SU-DHL-6 (cell line): ENCODE results near the gene EBLN2.
A peak's percentile ranks its signal among the peaks of the same experiment; 100 is the strongest.

Experiments
- H2AFZ ChIP-seq: fragments of 200-600 bp; sonication (generic); 2 replicates; pipeline ENCODE4 v1.6.1; 2014; ENCODE audit warnings: low read depth, mild to moderate bottlenecking, moderate library complexity, mixed read lengths, antibody characterized with exemption, low read length; ENCODE audit not compliant: severe bottlenecking
- H3F3A ChIP-seq: fragments of 200-600 bp; shearing (Covaris generic); 2 replicates; pipeline ENCODE4 v1.6.0; 2016; ENCODE audit warnings: antibody characterized with exemption, mild to moderate bottlenecking; ENCODE audit not compliant: insufficient read depth
- H3K27ac ChIP-seq: fragments of 200-600 bp; sonication (generic); 2 replicates; pipeline ENCODE4 v1.5.1; 2016; ENCODE audit warnings: low read depth, mild to moderate bottlenecking, low read length, moderate library complexity, mixed read lengths
- H3K27me3 ChIP-seq: fragments of 200-600 bp; sonication (generic), shearing (Covaris generic); 2 replicates; pipeline ENCODE4 v1.6.0; 2014; ENCODE audit warnings: mild to moderate bottlenecking, low read length
- H3K36me3 ChIP-seq: fragments of 200-600 bp; sonication (generic); 2 replicates; pipeline ENCODE4 v1.6.1; 2014; ENCODE audit warnings: mild to moderate bottlenecking, low read length, mixed read lengths
- H3K4me2 ChIP-seq: fragments of 300-600, 200-600 bp; shearing (Covaris generic), sonication (generic); 2 replicates; pipeline ENCODE4 v1.6.0; 2014; ENCODE audit warnings: low read length, low read depth, mild to moderate bottlenecking; ENCODE audit not compliant: poor library complexity, severe bottlenecking
- H3K4me3 ChIP-seq: fragments of 200-600 bp; sonication (generic); 2 replicates; pipeline ENCODE4 v1.5.1; 2014; ENCODE audit warnings: antibody characterized with exemption, low read length, mild to moderate bottlenecking, mixed read lengths; ENCODE audit not compliant: insufficient read depth, poor library complexity, severe bottlenecking
- H3K79me2 ChIP-seq: fragments of 200-600 bp; sonication (generic); 2 replicates; pipeline ENCODE4 v1.6.1; 2014; ENCODE audit warnings: mild to moderate bottlenecking, low read length, moderate library complexity; ENCODE audit not compliant: insufficient read depth
- H3K9ac ChIP-seq: fragments of 200-600 bp; sonication (generic); 2 replicates; pipeline ENCODE4 v1.7.0; 2014; ENCODE audit warnings: mild to moderate bottlenecking, low read length
- H3K9me2 ChIP-seq: fragments of 200-600 bp; sonication (generic); replicated peaks from 2 replicates; pipeline ENCODE4 v1.6.1; 2014; ENCODE audit warnings: low read length; ENCODE audit not compliant: insufficient read depth
- H3K9me3 ChIP-seq: fragments of 200-600 bp; sonication (generic); 2 replicates; pipeline ENCODE4 v1.6.1; 2014; ENCODE audit warnings: low read length, mixed read lengths; ENCODE audit not compliant: insufficient read depth
- H4K20me1 ChIP-seq: fragments of 200-600 bp; sonication (generic); 2 replicates; pipeline ENCODE4 v1.6.1; 2014; ENCODE audit warnings: low read depth, mild to moderate bottlenecking, antibody characterized with exemption, low read length, moderate library complexity, mixed read lengths
- CTCF ChIP-seq: fragments of 200-600 bp; sonication (generic); IDR thresholded peaks from one replicate; pipeline ENCODE4 v1.5.1; 2017; ENCODE audit warnings: antibody characterized with exemption, mild to moderate bottlenecking, low read length, moderate library complexity; ENCODE audit not compliant: insufficient read depth, poor library complexity, severe bottlenecking
- EZH2phosphoT487 ChIP-seq: fragments of 200-600 bp; sonication (generic), shearing (Covaris generic); conservative IDR thresholded peaks from 2 replicates; pipeline ENCODE4 v1.6.1; 2018; ENCODE audit warnings: mild to moderate bottlenecking, antibody characterized with exemption, low read length, moderate library complexity, mixed read lengths

The EBLN2 gene

GRCh38 chr3:73055583-73055982, 5.9 kb upstream of the EBLN2 start:
- H3K9me2 ChIP-seq, result no peaks in the 10 kb centered on the region
- no peak overlapping the region for H3K4me2 ChIP-seq
- no peaks in the 10 kb centered on the region for H3K27me3 ChIP-seq
- H3K79me2 ChIP-seq, result peaks cover 36% of the 10 kb centered on the region
- no peak for TF ChIP-seq CTCF
- TF ChIP-seq EZH2phosphoT487, result no peak
- peaks cover 13% of the 10 kb centered on the region for H3F3A ChIP-seq
- no peak overlapping the region for H3K27ac ChIP-seq
- peaks cover 26% of the 10 kb centered on the region for H3K36me3 ChIP-seq
- no peak overlapping the region for H3K9ac ChIP-seq
- no peak overlapping the region for H3K4me3 ChIP-seq
- peaks cover 42% of the 10 kb centered on the region for H4K20me1 ChIP-seq
- H3K9me3 ChIP-seq, result no peaks in the 10 kb centered on the region
- H2AFZ ChIP-seq, result no peak overlapping the region

GRCh38 chr3:73056014-73056844, 5.2 kb upstream of the EBLN2 start:
- peaks cover 45% of the 10 kb centered on the region for H4K20me1 ChIP-seq
- H3F3A ChIP-seq, result peaks cover 13% of the 10 kb centered on the region
- H3K9ac ChIP-seq, result no peak overlapping the region
- H3K4me2 ChIP-seq, result no peak overlapping the region
- H3K9me3 ChIP-seq, result no peaks in the 10 kb centered on the region
- H3K79me2 ChIP-seq, result peaks cover 31% of the 10 kb centered on the region
- peaks cover 27% of the 10 kb centered on the region for H3K36me3 ChIP-seq
- H3K4me3 ChIP-seq, result no peak overlapping the region
- TF ChIP-seq CTCF (peak; percentile 36), EZH2phosphoT487 (no peak)
- no peak overlapping the region for H2AFZ ChIP-seq
- H3K27ac ChIP-seq, result no peak overlapping the region
- no peaks in the 10 kb centered on the region for H3K27me3 ChIP-seq
- no peaks in the 10 kb centered on the region for H3K9me2 ChIP-seq

GRCh38 chr3:73056845-73057150, 4.7 kb upstream of the EBLN2 start:
- Histone ChIP-seq H3K36me3 (peaks cover 28% of the 10 kb centered on the region), H2AFZ (no peak overlapping the region), H3K9ac (no peak overlapping the region), H3K4me3 (no peak overlapping the region), H3K4me2 (no peak overlapping the region), H3K27ac (no peak overlapping the region), H3K9me2 (no peaks in the 10 kb centered on the region), H4K20me1 (peaks cover 45% of the 10 kb centered on the region), H3K79me2 (peaks cover 27% of the 10 kb centered on the region), H3K27me3 (no peaks in the 10 kb centered on the region), H3F3A (peaks cover 13% of the 10 kb centered on the region), H3K9me3 (no peaks in the 10 kb centered on the region)
- TF ChIP-seq CTCF (no peak), EZH2phosphoT487 (no peak)
